Liver (tissue), 2 donors: ENCODE measurements around the gene CTSH.

Experiments
- TF ChIP-seq, protein P1 (sequence below): fragments of 150-350 bp; IDR thresholded peaks from 2 replicates; pipeline ENCODE4 v1.5.1; 2017; ENCODE audit warnings: improper control_type of control experiment, low read depth, low read length; ENCODE audit not compliant: missing input control
- TF ChIP-seq, protein P2 (sequence below): IDR thresholded peaks from 2 replicates; pipeline ENCODE4 v1.6.1; 2016; ENCODE audit warnings: antibody characterized with exemption
- TF ChIP-seq, protein P3 (sequence below): IDR thresholded peaks from 2 replicates; pipeline ENCODE4 v1.6.1; 2016; ENCODE audit warnings: antibody characterized with exemption
- donor health status: healthy.

- TF ChIP-seq, protein P1, sequence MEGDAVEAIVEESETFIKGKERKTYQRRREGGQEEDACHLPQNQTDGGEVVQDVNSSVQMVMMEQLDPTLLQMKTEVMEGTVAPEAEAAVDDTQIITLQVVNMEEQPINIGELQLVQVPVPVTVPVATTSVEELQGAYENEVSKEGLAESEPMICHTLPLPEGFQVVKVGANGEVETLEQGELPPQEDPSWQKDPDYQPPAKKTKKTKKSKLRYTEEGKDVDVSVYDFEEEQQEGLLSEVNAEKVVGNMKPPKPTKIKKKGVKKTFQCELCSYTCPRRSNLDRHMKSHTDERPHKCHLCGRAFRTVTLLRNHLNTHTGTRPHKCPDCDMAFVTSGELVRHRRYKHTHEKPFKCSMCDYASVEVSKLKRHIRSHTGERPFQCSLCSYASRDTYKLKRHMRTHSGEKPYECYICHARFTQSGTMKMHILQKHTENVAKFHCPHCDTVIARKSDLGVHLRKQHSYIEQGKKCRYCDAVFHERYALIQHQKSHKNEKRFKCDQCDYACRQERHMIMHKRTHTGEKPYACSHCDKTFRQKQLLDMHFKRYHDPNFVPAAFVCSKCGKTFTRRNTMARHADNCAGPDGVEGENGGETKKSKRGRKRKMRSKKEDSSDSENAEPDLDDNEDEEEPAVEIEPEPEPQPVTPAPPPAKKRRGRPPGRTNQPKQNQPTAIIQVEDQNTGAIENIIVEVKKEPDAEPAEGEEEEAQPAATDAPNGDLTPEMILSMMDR = peak; percentile 33
- TF ChIP-seq, protein P2, sequence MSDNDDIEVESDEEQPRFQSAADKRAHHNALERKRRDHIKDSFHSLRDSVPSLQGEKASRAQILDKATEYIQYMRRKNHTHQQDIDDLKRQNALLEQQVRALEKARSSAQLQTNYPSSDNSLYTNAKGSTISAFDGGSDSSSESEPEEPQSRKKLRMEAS = no peak
- TF ChIP-seq, protein P3, sequence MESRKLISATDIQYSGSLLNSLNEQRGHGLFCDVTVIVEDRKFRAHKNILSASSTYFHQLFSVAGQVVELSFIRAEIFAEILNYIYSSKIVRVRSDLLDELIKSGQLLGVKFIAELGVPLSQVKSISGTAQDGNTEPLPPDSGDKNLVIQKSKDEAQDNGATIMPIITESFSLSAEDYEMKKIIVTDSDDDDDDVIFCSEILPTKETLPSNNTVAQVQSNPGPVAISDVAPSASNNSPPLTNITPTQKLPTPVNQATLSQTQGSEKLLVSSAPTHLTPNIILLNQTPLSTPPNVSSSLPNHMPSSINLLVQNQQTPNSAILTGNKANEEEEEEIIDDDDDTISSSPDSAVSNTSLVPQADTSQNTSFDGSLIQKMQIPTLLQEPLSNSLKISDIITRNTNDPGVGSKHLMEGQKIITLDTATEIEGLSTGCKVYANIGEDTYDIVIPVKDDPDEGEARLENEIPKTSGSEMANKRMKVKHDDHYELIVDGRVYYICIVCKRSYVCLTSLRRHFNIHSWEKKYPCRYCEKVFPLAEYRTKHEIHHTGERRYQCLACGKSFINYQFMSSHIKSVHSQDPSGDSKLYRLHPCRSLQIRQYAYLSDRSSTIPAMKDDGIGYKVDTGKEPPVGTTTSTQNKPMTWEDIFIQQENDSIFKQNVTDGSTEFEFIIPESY = no peak
Measured at GRCh38 chr15:78914027-78914764, 30.6 kb downstream of the CTSH start.
